ENCODE results near the gene PHYHD1. TPM values are rescaled to one million over a fixed set of nuclear protein-coding genes. Genes with fewer than 3 reads are reported as not detected.

Gene PHYHD1
- total and polyA plus RNA-seq, 2 of the 13 experiments (the other 11 are each of a cell fraction or from before 2014, with no cell fraction given), result 10.6 to 25.3 TPM

- no peak for TF ChIP-seq ZMYM2 (CRISPR knock-in tag; IDR thresholded peaks at IDR 0.05)
- TF ChIP-seq NFE2 (CRISPR knock-in tag; IDR thresholded peaks at IDR 0.05), result no peak
- no peak for TF ChIP-seq PTBP1 (IDR thresholded peaks at IDR 0.05; ENCODE audit: low read depth, low read length, poor library complexity, severe bottlenecking)
- no peak for TF ChIP-seq LBX2 (CRISPR knock-in tag; IDR thresholded peaks at IDR 0.05; ENCODE audit: borderline replicate concordance)
- TF ChIP-seq CEBPG (CRISPR knock-in tag; IDR thresholded peaks at IDR 0.05), result no peak
- TF ChIP-seq ATF3 (CRISPR knock-in tag; IDR thresholded peaks at IDR 0.05), result no peak
- no peak for TF ChIP-seq FOXA1 (IDR thresholded peaks at IDR 0.05)
- no peak for TF ChIP-seq FOXA1 (CRISPR knock-in tag; IDR thresholded peaks at IDR 0.05)
- TF ChIP-seq PRDM15 (CRISPR knock-in tag; IDR thresholded peaks at IDR 0.05), result no peak
- no peak for TF ChIP-seq ZNF549 (CRISPR knock-in tag; IDR thresholded peaks at IDR 0.05)
- no peak for TF ChIP-seq MLX (CRISPR knock-in tag; IDR thresholded peaks at IDR 0.05)
- TF ChIP-seq ZNF781 (CRISPR knock-in tag; IDR thresholded peaks at IDR 0.05; ENCODE audit: borderline replicate concordance, not compliant biosample characterization), result no peak
- TF ChIP-seq GRHL1 (CRISPR knock-in tag; conservative IDR thresholded peaks at IDR 0.05), result no peak
- TF ChIP-seq MLLT10 (CRISPR knock-in tag; IDR thresholded peaks at IDR 0.05), result no peak
- TF ChIP-seq NFKB2 (CRISPR knock-in tag; IDR thresholded peaks at IDR 0.05; ENCODE audit: borderline replicate concordance), result no peak
- no peak for TF ChIP-seq ZBTB10 (CRISPR knock-in tag; IDR thresholded peaks at IDR 0.05; ENCODE audit: borderline replicate concordance)
- TF ChIP-seq ZFP36L2 (CRISPR knock-in tag; IDR thresholded peaks at IDR 0.05), result no peak
- no peak for TF ChIP-seq HDAC1 (CRISPR knock-in tag; IDR thresholded peaks at IDR 0.05)
- TF ChIP-seq ATAD3A (CRISPR knock-in tag; IDR thresholded peaks at IDR 0.05), result no peak
- no peak for TF ChIP-seq HDAC2 (CRISPR knock-in tag; IDR thresholded peaks at IDR 0.05)
- TF ChIP-seq ZNF816 (CRISPR knock-in tag; IDR thresholded peaks at IDR 0.05; ENCODE audit: borderline replicate concordance), result no peak
- TF ChIP-seq ZNF510 (CRISPR knock-in tag; IDR thresholded peaks at IDR 0.05; ENCODE audit: low read depth), result no peak
These were observed 26.4 kb downstream of the PHYHD1 start (continued) for GRCh38 chr9:128947277-128947526.
